ENCODE results near the gene ENDOU.

ENDOU gene

DNA sequence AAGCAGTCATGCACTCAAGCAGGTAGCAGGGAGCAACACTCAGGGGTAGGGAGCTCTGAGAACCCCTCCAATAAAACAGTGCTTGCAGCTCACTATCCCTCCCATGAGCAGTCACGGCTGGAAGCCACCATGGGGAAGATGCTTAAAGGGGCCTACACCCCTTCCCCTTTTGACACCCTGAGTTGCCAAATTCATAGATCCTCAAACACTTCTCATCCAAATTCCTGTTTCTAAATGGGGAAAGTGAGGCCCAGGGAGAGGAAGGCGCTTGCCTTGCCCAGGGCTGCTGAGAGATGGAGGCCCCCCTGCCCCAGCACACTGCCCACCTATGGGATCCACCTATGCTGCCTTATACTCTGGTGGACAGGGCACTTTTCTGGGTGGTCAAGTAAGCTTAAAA lies 7.2 kb upstream of the ENDOU start:
- no peaks in the 10 kb centered on the region for H3K9me3 ChIP-seq (ENCODE audit: insufficient read depth, low read depth, low read length)
- no peaks in the 10 kb centered on the region for H3K27me3 ChIP-seq (ENCODE audit: insufficient read depth, low read length, poor library complexity, severe bottlenecking)
- H3K79me2 ChIP-seq (ENCODE audit: insufficient read depth, low read length) = no peaks in the 10 kb centered on the region
- H4K20me1 ChIP-seq (ENCODE audit: insufficient read depth, low read length, poor library complexity, severe bottlenecking) = no peaks in the 10 kb centered on the region
- no peak overlapping the region for H3K9ac ChIP-seq (ENCODE audit: low read depth, low read length, poor library complexity, severe bottlenecking)
- no peaks in the 10 kb centered on the region for H3K4me1 ChIP-seq (ENCODE audit: insufficient read depth, low read length, poor library complexity, severe bottlenecking)
- H3K36me3 ChIP-seq (ENCODE audit: insufficient read depth, low read length) = no peaks in the 10 kb centered on the region
- no peak overlapping the region for H2AFZ ChIP-seq (ENCODE audit: low read length)
- H3K9me2 ChIP-seq (replicated peaks; ENCODE audit: low read depth, low read length) = no peaks in the 10 kb centered on the region
- TF ChIP-seq EZH2phosphoT487 (IDR thresholded peaks at IDR 0.05; ENCODE audit: borderline replicate concordance) = no peak
- TF ChIP-seq, protein P1, sequence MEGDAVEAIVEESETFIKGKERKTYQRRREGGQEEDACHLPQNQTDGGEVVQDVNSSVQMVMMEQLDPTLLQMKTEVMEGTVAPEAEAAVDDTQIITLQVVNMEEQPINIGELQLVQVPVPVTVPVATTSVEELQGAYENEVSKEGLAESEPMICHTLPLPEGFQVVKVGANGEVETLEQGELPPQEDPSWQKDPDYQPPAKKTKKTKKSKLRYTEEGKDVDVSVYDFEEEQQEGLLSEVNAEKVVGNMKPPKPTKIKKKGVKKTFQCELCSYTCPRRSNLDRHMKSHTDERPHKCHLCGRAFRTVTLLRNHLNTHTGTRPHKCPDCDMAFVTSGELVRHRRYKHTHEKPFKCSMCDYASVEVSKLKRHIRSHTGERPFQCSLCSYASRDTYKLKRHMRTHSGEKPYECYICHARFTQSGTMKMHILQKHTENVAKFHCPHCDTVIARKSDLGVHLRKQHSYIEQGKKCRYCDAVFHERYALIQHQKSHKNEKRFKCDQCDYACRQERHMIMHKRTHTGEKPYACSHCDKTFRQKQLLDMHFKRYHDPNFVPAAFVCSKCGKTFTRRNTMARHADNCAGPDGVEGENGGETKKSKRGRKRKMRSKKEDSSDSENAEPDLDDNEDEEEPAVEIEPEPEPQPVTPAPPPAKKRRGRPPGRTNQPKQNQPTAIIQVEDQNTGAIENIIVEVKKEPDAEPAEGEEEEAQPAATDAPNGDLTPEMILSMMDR (conservative IDR thresholded peaks at IDR 0.05; ENCODE audit: low read length) = no peak
- no peak overlapping the region for H3K4me3 ChIP-seq (ENCODE audit: low read length, poor library complexity, severe bottlenecking)
- no peaks in the 10 kb centered on the region for H3F3A ChIP-seq (ENCODE audit: low read depth)
- no peak overlapping the region for H3K4me2 ChIP-seq (ENCODE audit: low read depth, low read length, poor library complexity, severe bottlenecking)

DNA sequence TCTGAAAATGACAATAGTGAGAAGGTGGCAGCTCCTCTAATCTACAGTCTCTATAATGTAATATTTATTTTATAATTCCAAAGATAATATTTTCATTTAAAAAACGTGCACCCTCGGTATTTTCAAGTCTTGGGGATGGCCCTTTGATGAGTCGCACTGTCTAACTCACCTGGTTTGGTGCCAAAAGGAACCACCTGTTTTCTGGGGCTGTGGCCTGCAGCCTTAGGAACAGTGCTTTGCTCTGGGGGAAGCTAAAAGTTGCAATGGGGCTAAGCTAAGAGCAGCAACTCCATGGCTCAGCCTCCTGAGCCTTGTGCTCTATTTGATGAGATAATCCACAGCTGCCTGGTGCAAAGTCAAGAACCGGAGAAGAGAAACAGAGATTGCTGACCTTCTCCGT lies 6.4 kb upstream of the ENDOU start:
- H3K4me1 ChIP-seq (ENCODE audit: insufficient read depth, low read length, poor library complexity, severe bottlenecking) = no peaks in the 10 kb centered on the region
- no peaks in the 10 kb centered on the region for H3K9me3 ChIP-seq (ENCODE audit: insufficient read depth, low read depth, low read length)
- no peaks in the 10 kb centered on the region for H3F3A ChIP-seq (ENCODE audit: low read depth)
- TF ChIP-seq, protein P1 (conservative IDR thresholded peaks at IDR 0.05; ENCODE audit: low read length) = no peak
- TF ChIP-seq EZH2phosphoT487 (IDR thresholded peaks at IDR 0.05; ENCODE audit: borderline replicate concordance) = no peak
- H3K4me2 ChIP-seq (ENCODE audit: low read depth, low read length, poor library complexity, severe bottlenecking) = no peak overlapping the region
- no peaks in the 10 kb centered on the region for H3K79me2 ChIP-seq (ENCODE audit: insufficient read depth, low read length)
- H3K9me2 ChIP-seq (replicated peaks; ENCODE audit: low read depth, low read length) = no peaks in the 10 kb centered on the region
- no peak overlapping the region for H2AFZ ChIP-seq (ENCODE audit: low read length)
- no peak overlapping the region for H3K4me3 ChIP-seq (ENCODE audit: low read length, poor library complexity, severe bottlenecking)
- no peaks in the 10 kb centered on the region for H3K27me3 ChIP-seq (ENCODE audit: insufficient read depth, low read length, poor library complexity, severe bottlenecking)
- no peaks in the 10 kb centered on the region for H3K36me3 ChIP-seq (ENCODE audit: insufficient read depth, low read length)
- no peak overlapping the region for H3K9ac ChIP-seq (ENCODE audit: low read depth, low read length, poor library complexity, severe bottlenecking)
- no peaks in the 10 kb centered on the region for H4K20me1 ChIP-seq (ENCODE audit: insufficient read depth, low read length, poor library complexity, severe bottlenecking)

DNA sequence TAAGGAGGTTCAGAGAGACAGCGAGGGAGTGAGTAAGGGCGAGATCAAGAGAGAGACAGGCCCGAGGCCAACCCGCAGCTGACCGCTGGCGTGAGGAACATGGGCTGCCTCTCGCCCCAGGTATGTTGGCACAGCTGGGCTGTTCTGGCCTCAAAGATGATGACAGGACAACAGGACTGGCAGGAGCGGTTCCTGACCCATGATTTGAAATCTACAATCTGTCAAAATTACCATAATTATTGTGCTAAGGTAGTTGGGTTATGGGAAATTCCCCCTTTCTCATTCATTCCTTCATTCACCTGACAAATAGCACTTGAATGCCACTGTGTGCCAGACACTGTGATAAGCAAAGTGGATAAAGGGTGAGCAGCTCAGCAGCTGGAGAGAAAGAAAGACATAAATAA lies 5.1 kb upstream of the ENDOU start:
- Histone ChIP-seq H3K79me2 (ENCODE audit: insufficient read depth, low read length) (no peaks in the 10 kb centered on the region), H3K27me3 (ENCODE audit: insufficient read depth, low read length, poor library complexity, severe bottlenecking) (no peaks in the 10 kb centered on the region), H3K9me3 (ENCODE audit: insufficient read depth, low read depth, low read length) (no peaks in the 10 kb centered on the region), H3K4me1 (ENCODE audit: insufficient read depth, low read length, poor library complexity, severe bottlenecking) (peaks cover 13% of the 10 kb centered on the region), H3F3A (ENCODE audit: low read depth) (no peaks in the 10 kb centered on the region), H3K9ac (ENCODE audit: low read depth, low read length, poor library complexity, severe bottlenecking) (no peak overlapping the region), H3K36me3 (ENCODE audit: insufficient read depth, low read length) (no peaks in the 10 kb centered on the region), H3K4me3 (ENCODE audit: low read length, poor library complexity, severe bottlenecking) (no peak overlapping the region), H2AFZ (ENCODE audit: low read length) (no peak overlapping the region), H3K4me2 (ENCODE audit: low read depth, low read length, poor library complexity, severe bottlenecking) (no peak overlapping the region), H3K9me2 (replicated peaks; ENCODE audit: low read depth, low read length) (no peaks in the 10 kb centered on the region), H4K20me1 (ENCODE audit: insufficient read depth, low read length, poor library complexity, severe bottlenecking) (no peaks in the 10 kb centered on the region)
- TF ChIP-seq, protein P1 (conservative IDR thresholded peaks at IDR 0.05; ENCODE audit: low read length) = no peak
- no peak for TF ChIP-seq EZH2phosphoT487 (IDR thresholded peaks at IDR 0.05; ENCODE audit: borderline replicate concordance)
